Motor neuron (in vitro differentiated cells): ENCODE results near the gene MYO1B. TPM values are rescaled to one million over a fixed set of nuclear protein-coding genes. Genes with fewer than 3 reads are reported as not detected.
A peak's percentile ranks its signal among the peaks of the same experiment; 100 is the strongest.

Experiments used
- ATAC-seq, 8 experiments: fragments of 200-7000 bp; cut with Tn5 transposase; replicated peaks in 6 of 8; 2 replicates each; pipeline ENCODE4 v1.8.0; 2021; ENCODE audit warnings: mild to moderate bottlenecking in 8 of 8, moderate library complexity in 8 of 8
- H3K27ac ChIP-seq, 2 donors: fragments of 250-450 bp; sonication (Bioruptor Pico); 2 replicates each; pipeline ENCODE4 v1.9.0; 2021; ENCODE audit warnings: antibody characterized with exemption in 2 of 2, mild to moderate bottlenecking in 2 of 2, moderate library complexity in 1 of 2
- H3K4me1 ChIP-seq, 2 donors: fragments of 250-450 bp; sonication (Bioruptor Pico); replicated peaks in 1 of 2; 2 replicates each; pipeline ENCODE4 v1.6.1; 2021; ENCODE audit warnings: antibody characterized with exemption in 2 of 2, mild to moderate bottlenecking in 2 of 2, moderate library complexity in 1 of 2
- H3K4me3 ChIP-seq, 5 donors: fragments of 250-450 bp; sonication (Bioruptor Pico); 2 replicates each; pipeline ENCODE4 v1.9.0; 2021; ENCODE audit warnings: antibody characterized with exemption in 5 of 5, mild to moderate bottlenecking in 5 of 5, moderate library complexity in 4 of 5
- whole genome bisulfite sequencing, 10 experiments: fragments of 450-650 bp; shearing (Covaris generic); methylation state at CpG; one replicate each; pipeline ENCODE4 v1.0.0; 2022; 5-methylcytosine and 5-hydroxymethylcytosine counted together
- in situ Hi-C, 9 experiments: fragments of 400-800 bp; cut with MboI; loops; one replicate each; pipeline ENCODE4 v1.15.0; 2021; ENCODE audit warnings: low sequenced_read_pairs in 9 of 9, low pct_unique_long_range_greater_than_20kb in 2 of 9; ENCODE audit not compliant: unreplicated experiment in 9 of 9
- total RNA-seq, 8 experiments: library from RNA; unstranded; fragments of 300-600 nt; gene quantifications; 2 replicates each; pipeline versions ENCODE4 v1.2.3 to v1.2.4, GENCODE V29; 2022

Gene MYO1B
- total RNA-seq, 8 experiments from 2014 or later: 35.6 to 106 (median 51.5) TPM

DNA sequence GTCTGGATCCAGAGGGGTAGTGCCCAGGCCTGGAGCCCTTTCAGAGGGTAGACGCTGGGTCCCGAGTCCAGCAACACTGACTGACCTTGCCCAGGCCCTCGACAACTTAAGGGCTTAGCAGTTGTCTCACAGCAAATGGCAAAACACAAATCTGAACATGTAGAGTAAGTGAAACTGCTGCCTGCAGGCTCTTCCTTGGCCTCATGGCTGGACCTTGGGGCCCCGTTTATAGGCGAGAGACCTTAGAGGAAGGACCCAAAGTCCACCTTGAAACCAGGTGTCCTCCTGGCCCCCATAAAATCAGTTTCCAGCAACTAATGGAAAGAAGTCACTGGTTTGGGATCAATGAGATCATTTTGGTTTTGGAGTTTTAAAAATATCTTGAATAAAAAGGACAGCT, 154.4 kb downstream of the MYO1B start:
- peaks cover 2 to 4% of the 10 kb centered on the region in 2 donors for H3K4me1 ChIP-seq
- ATAC-seq: no peak
- no peak overlapping the region for H3K27ac ChIP-seq
- H3K4me3 ChIP-seq: no peak overlapping the region
- in situ Hi-C loops: no loop called here
- 75 to 100% (median 96%) methylated on average over 2 to 5 of the region's 5 CpGs; no CpG with 5 or more reads in 4 of the 10 experiments for WGBS, 10 experiments

DNA sequence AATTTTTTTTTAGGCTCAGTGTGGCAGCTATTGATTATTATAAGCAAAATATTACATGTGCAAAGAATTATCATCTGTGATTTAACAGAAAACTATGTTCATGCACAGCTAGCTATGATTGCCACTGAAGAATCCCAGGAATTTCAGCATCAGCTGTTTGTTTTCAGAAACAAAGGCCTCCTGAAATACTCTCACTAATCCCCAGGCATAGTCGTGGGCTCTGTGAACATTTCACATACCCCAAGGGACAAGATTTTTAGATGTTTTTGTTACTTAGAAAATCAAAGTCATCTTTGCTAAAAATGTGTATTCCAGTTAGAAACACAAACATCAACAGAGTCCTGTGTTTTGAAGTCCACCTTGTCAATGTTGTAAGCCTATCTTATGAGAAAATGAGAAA, 156.1 kb downstream of the MYO1B start:
- in situ Hi-C loops: no loop called here
- Histone ChIP-seq H3K4me1 (peaks cover 2 to 4% of the 10 kb centered on the region in 2 donors), H3K27ac (no peak overlapping the region), H3K4me3 (no peak overlapping the region)
- WGBS, 10 experiments: 0 to 60% (median 20%) methylated on average over 1 of the region's 1 CpG; no CpG with 5 or more reads in 3 of the 10 experiments
- peak in 1 of 8 experiments; percentile 70 for ATAC-seq

DNA sequence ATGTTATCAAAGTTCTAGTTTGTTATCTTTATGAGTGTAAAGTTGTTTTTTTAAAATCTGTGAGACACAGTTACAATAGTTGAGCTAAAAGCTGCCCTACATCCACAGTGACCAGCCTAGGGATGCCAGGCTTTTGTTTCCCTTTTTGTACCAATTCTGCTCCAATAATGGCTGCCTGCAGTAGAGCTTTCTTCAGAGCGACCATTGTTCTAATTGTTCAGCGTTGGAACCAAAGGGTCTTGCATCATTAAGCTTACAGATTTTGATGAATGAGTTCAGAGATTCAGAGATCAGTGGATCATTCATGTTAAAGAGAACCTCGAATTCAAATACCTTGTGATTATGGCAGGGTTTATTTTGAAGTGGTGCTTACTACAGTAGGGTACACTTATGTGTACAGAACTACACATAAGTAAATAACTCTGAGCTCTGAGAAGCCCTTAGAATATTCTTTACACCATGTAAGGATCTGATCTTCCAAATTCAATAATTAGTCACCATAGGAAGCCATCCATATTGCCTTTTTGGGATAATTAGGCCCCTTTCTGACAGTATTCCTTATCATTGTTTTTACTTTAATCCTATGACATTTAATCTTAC, 157.9 kb downstream of the MYO1B start:
- 10 to 100% (median 61%) methylated on average over 2 to 3 of the region's 3 CpGs; no CpG with 5 or more reads in 1 of the 10 experiments for WGBS, 10 experiments

DNA sequence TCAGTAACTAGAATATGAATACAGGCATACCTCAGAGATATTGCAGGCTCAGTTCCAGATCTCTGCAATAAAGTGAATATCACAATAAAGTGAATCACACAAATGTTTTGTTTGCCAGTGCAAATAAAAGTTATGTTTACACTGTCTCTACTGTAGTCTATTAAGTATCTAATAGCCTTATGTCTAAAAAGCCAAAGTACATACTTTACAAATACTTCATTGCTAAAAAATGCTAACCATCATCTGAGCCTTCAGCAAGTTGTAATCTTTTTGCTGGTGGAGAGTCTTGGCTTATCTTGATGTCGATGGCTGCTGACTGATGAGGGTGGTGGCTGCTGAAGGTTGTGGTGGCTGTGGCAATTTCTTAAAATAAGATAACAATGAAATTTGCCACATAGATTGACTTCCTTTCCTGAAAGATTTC, 159.4 kb downstream of the MYO1B start:
- no peak overlapping the region for H3K27ac ChIP-seq
- H3K4me3 ChIP-seq: no peak overlapping the region
- in situ Hi-C loops: no loop called here
- no peak for ATAC-seq
- 0 to 100% (median 83%) methylated on average over 1 of the region's 1 CpG; no CpG with 5 or more reads in 4 of the 10 experiments for WGBS, 10 experiments
- H3K4me1 ChIP-seq: peaks cover 2 to 4% of the 10 kb centered on the region in 2 donors

More for the DNA sequence above, 157.9 kb downstream of the MYO1B start:
- Histone ChIP-seq H3K27ac (no peak overlapping the region), H3K4me3 (no peak overlapping the region), H3K4me1 (peaks cover 2 to 4% of the 10 kb centered on the region in 2 donors)
- peak in 1 of 8 experiments; percentile 39 for ATAC-seq
- in situ Hi-C loops: no loop called here

DNA sequence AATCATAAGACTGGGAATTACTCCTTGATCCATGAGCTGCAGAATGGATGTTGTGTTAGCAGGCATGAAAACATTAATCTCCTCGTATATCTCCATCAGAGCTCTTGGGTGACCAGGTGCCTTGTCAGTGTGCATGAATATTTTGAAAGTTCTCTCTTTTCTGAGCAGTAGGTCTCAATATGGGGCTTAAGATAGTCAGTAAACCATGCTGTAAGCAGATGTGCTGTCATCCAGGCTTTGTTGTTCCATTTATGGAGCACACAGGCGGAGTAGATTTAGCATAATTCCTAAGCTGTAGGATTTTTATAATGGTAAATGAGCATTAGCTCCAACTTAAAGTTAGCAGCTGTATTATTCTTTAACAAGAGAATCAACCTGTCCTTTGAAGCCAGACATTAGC, 160.3 kb downstream of the MYO1B start:
- in situ Hi-C loops: no loop called here
- H3K27ac ChIP-seq: no peak overlapping the region
- H3K4me1 ChIP-seq: peaks cover 2 to 4% of the 10 kb centered on the region in 2 donors
- 60 to 100% (median 92%) methylated on average over 1 of the region's 2 CpGs; no CpG with 5 or more reads in 6 of the 10 experiments for WGBS, 10 experiments
- ATAC-seq: peak in 2 of 8 experiments; percentile 58 to 65
- H3K4me3 ChIP-seq: no peak overlapping the region

DNA sequence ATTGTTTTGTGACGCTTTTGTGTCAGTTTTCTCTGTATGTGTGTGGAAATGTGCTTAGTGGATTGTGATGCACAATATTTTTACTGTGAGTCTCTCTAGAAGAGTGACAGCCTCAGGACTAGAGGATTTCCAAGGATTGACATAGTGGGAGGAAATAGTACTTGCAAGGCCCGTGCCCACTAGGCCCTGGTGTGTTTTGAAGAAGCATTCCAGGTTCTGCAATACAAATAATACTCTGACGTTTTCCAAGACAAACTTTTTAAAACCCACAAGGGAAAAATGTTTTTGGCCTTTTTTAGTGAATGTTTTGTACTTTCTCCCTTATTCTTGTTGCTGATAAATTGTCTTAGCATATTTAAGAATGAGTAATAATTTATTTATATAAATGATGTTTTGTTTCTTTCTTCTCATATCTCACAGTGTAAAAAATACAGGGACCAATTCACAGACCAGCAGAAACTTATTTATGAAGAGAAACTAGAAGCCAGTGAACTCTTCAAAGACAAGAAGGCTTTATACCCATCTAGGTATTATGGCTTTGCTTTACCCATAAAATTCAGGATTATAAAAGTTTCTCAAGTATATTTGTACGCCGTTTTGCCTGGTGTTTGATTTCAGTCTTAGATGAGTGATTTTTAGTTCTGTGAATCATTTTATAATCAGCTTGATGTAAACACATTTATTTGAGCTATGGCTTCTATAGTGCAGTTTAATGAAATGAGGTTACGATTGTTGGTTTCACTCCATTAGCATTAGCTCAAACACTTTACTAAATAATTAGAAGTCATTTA, 165.6 kb downstream of the MYO1B start:
- Histone ChIP-seq H3K27ac (no peak overlapping the region), H3K4me1 (no peaks in the 10 kb centered on the region), H3K4me3 (no peak overlapping the region)
- in situ Hi-C loops: no loop called here
- no peak for ATAC-seq
- 59 to 100% (median 84%) methylated on average over 1 to 6 of the region's 6 CpGs for WGBS, 10 experiments

DNA sequence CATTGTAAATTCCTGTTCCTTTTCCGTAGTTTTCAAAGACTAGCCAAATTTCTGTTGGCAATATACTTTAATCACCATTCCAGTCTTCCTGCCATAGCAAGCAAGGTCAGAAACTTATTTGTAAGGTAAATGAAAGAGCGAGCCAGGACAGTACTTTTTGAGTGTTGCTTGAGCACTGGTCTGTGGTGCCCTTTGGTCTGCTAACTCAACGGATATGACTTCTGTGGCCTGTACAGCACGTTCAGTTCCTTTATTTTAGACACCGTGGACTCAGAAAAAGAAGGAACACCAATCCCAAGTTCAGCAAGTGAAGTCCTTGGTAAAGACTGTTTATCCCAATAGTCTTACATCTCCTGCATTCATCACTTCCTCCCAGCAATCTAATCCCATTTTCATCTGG, 166.3 kb downstream of the MYO1B start:
- 17 to 94% (median 73%) methylated on average over 1 to 5 of the region's 5 CpGs; no CpG with 5 or more reads in 1 of the 10 experiments for WGBS, 10 experiments
- ATAC-seq: no peak
- no peaks in the 10 kb centered on the region for H3K4me1 ChIP-seq
- no peak overlapping the region for H3K4me3 ChIP-seq
- no peak overlapping the region for H3K27ac ChIP-seq
- in situ Hi-C loops: no loop called here

DNA sequence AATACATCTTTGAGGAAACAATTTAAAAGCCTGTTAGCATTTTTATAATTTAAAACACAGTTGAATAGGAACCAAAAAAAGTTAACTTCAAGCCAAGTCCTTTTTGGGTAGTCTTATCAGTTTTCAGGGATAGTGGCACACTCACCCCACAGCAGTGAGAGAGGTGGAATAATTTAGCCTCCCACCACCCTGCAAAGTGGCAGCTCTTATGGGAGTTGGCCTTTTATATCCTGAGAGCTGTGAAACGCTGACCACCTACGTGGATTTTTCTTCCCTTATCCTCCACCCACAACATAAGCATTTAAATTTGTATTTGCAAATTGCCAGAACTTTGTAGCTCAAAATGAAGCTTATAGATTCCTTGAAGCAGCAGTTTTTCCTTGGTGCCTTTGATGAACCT, 167.1 kb downstream of the MYO1B start:
- 70 to 100% (median 83%) methylated on average over 1 to 2 of the region's 2 CpGs; no CpG with 5 or more reads in 5 of the 10 experiments for WGBS, 10 experiments
- in situ Hi-C loops: no loop called here

DNA sequence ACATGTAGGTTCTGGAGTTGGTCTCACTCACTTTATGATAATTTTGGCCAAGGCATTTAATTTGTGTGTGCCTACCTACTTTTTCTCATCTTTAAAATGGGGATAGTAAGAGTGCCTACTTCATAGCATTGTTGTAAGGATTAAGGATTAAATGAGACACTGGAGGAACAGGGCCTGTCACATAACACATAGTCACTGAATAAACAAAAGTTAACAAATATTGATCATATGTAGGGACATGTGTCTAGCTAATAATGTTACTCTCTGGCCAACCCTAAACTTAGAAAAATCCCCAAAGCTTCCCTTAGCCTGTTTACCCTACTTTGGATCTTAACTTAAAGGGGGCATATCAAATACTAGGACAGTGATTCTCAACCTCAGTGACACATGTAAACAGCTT, 169.9 kb downstream of the MYO1B start:
- no peak for ATAC-seq
- H3K27ac ChIP-seq: no peak overlapping the region
- in situ Hi-C loops: no loop called here
- H3K4me1 ChIP-seq: no peaks in the 10 kb centered on the region
- no peak overlapping the region for H3K4me3 ChIP-seq

More for the DNA sequence above, 167.1 kb downstream of the MYO1B start:
- Histone ChIP-seq H3K4me3 (no peak overlapping the region), H3K4me1 (no peaks in the 10 kb centered on the region), H3K27ac (no peak overlapping the region)
- ATAC-seq: peak in 1 of 8 experiments; percentile 62

DNA sequence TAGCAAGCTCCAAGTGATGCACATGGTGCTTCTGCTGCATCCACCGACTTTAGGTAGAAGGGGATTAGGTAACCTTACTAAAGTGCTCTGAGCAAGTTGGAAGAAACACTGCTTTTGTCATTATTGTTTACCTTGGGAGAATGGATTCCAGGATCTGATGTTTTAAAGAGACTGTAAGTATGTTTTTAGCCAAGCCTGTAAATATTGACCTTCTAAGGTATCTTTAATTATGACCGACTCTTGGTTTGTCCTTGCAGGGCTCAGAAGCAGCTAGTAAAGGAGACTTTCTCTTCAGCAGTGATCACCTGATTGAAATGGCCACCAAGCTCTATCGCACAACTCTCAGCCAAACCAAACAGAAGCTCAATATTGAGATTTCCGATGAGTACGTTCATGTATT, 170.7 kb downstream of the MYO1B start:
- Histone ChIP-seq H3K4me1 (no peaks in the 10 kb centered on the region), H3K27ac (no peak overlapping the region), H3K4me3 (no peak overlapping the region)
- WGBS, 10 experiments: 95 to 100% (median 100%) methylated on average over 2 to 5 of the region's 5 CpGs; no CpG with 5 or more reads in 1 of the 10 experiments
- in situ Hi-C loops: no loop called here
- no peak for ATAC-seq

DNA sequence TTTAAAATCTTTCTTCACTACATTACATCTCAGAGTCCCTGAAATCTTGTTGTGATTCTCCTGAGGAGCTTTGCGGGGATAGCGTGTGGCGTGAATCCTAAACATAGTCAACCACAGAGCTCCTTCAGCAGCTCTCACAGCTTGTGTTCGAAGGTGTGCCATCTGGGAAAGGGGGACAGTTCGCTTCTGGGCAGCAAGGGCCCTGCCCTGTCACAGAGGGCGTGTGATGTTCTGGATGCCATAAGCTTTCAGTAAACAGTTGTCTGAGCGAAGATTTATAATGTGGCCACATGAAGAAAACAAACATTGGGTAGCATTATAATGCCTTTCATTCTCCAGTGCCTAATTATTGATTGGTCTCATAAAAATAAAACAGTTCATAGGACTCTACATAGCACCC, 172.5 kb downstream of the MYO1B start:
- in situ Hi-C loops: no loop called here

DNA sequence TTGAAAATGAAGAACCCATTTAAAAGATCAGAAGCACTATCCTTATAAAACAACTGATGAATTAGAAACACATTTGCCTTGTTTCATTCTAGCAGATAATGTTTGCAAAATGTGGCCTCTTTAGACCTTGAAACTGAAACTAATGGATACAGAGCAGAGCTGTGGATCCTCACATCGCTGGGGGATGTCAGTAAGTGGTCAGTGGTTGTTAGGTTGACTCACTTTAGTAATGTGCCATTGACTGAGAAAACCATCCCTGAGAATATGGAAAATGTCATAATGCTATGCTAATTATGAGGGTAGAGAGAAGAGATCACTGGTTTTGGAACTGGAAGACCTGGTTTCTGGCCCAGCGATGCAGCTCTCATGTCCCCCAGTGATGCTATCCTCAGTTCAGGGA, 176.7 kb downstream of the MYO1B start:
- 77 to 100% (median 100%) methylated on average over 1 to 2 of the region's 2 CpGs; no CpG with 5 or more reads in 3 of the 10 experiments for WGBS, 10 experiments
- Histone ChIP-seq H3K4me3 (no peak overlapping the region), H3K27ac (no peak overlapping the region), H3K4me1 (no peaks in the 10 kb centered on the region)
- ATAC-seq: no peak
- in situ Hi-C loops: no loop called here

More for the DNA sequence above, 172.5 kb downstream of the MYO1B start:
- no peak for ATAC-seq
- Histone ChIP-seq H3K4me3 (no peak overlapping the region), H3K27ac (no peak overlapping the region), H3K4me1 (no peaks in the 10 kb centered on the region)
- 76 to 100% (median 100%) methylated on average over 1 to 5 of the region's 7 CpGs; no CpG with 5 or more reads in 3 of the 10 experiments for WGBS, 10 experiments

DNA sequence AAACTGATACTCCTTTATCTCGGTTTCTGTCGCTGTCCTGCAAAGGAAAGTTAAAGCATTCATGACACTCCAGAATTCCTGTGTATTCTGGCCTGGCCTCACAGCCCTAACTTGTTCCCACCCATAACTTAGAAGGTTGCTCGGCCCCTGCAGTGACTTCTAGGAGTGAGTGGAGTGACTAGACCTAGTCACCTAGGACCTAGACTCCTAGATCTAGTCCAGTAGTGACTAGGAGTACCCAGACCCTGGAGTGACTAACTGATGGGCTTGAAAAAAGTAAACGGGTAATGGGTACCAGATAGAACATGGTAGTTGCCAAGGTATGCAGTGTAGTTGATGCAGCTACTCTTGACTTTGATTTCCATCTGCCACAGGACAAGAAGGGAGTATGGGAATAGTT, 181.8 kb downstream of the MYO1B start:
- 72 to 100% (median 93%) methylated on average over 1 to 3 of the region's 4 CpGs; no CpG with 5 or more reads in 2 of the 10 experiments for WGBS, 10 experiments
- Histone ChIP-seq H3K4me1 (no peaks in the 10 kb centered on the region), H3K4me3 (no peak overlapping the region), H3K27ac (no peak overlapping the region)
- ATAC-seq: no peak
- in situ Hi-C loops: no loop called here
